Panc1 (cell line): ENCODE results near the gene THRAP3. TPM values are rescaled to one million over a fixed set of nuclear protein-coding genes. Genes with fewer than 3 reads are reported as not detected.
"Not testable (repeated sequence)": the region's sequence is repeated elsewhere in the genome, so short reads cannot be mapped to it uniquely, and the experiment has no call there.

Source experiments
- ATAC-seq: fragments of 200-7000 bp; cut with Tn5 transposase; 2 replicates; pipeline ENCODE4 v1.9.1; 2020; ENCODE audit warnings: mild to moderate bottlenecking, moderate library complexity
- BruUV-seq: library from RNA; stranded (reverse); fragments of 400-500 nt; replicated peaks from 2 replicates; lab custom pipeline; 2021; lab: Mats Ljungman, UMichigan
- CTCF ChIA-PET: fragments of 300-600 bp; sonication (Branson Sonifier 250); formaldehyde crosslinking; loops from one replicate; lab custom pipeline; 2022; ENCODE audit warnings: antibody characterized with exemption; lab: Charles Lee
- POLR2A ChIA-PET: fragments of 300-600 bp; sonication (Branson Sonifier 250); formaldehyde crosslinking; loops from one replicate; lab custom pipeline; 2022; ENCODE audit warnings: antibody characterized with exemption; lab: Charles Lee
- DNase-seq: peaks from one replicate; pipeline ENCODE4 v3.0.0-alpha.2; 2010; ENCODE audit warnings: low read depth, low spot score
- H3K27ac ChIP-seq: 2 replicates; pipeline ENCODE4 v1.5.1; 2011; ENCODE audit warnings: mild to moderate bottlenecking, low read length, inconsistent platforms
- H3K27me3 ChIP-seq: fragments of 200-500 bp; sonication (Bioruptor generic); 2 replicates; pipeline ENCODE4 v1.6.0; 2014; ENCODE audit warnings: low read length, inconsistent platforms; ENCODE audit not compliant: control insufficient read depth, insufficient read depth
- H3K36me3 ChIP-seq: fragments of 200-500 bp; sonication (Bioruptor generic); 2 replicates; pipeline ENCODE4 v1.5.1; 2014; ENCODE audit warnings: inconsistent platforms, mild to moderate bottlenecking, low read length, moderate library complexity; ENCODE audit not compliant: control insufficient read depth, insufficient read depth
- H3K4me1 ChIP-seq: 2 replicates; pipeline ENCODE4 v1.5.1; 2011; ENCODE audit warnings: inconsistent platforms, mild to moderate bottlenecking, low read length, moderate library complexity; ENCODE audit not compliant: control insufficient read depth, insufficient read depth
- H3K4me3 ChIP-seq, 2 experiments: 2 replicates each; pipeline ENCODE4 v1.5.1; 2011 to 2012; ENCODE audit warnings: low read depth in 2 of 2, low read length in 2 of 2, mild to moderate bottlenecking in 2 of 2, inconsistent platforms in 1 of 2, moderate library complexity in 1 of 2
- H3K9me3 ChIP-seq: fragments of 200-500 bp; sonication (Bioruptor generic); 2 replicates; pipeline ENCODE4 v1.5.1; 2014; ENCODE audit warnings: low read depth, mild to moderate bottlenecking, inconsistent platforms, low read length, moderate library complexity; ENCODE audit not compliant: control insufficient read depth, insufficient read depth
- CTCF ChIP-seq: fragments of 450-650 bp; IDR thresholded peaks from 2 replicates; pipeline ENCODE4 v1.5.1; 2017; ENCODE audit warnings: mild to moderate bottlenecking
- POLR2AphosphoS5 ChIP-seq: IDR thresholded peaks from 2 replicates; pipeline ENCODE4 v1.6.1; 2012; ENCODE audit warnings: mild to moderate bottlenecking, low read depth, low read length, moderate library complexity
- REST ChIP-seq, 2 experiments: IDR thresholded peaks; 2 replicates each; pipeline ENCODE4 v1.6.1; 2011 to 2012; ENCODE audit warnings: low read depth in 2 of 2, control low read depth in 1 of 2, low read length in 1 of 2, mild to moderate bottlenecking in 1 of 2, moderate library complexity in 1 of 2; ENCODE audit not compliant: insufficient read depth in 1 of 2
- SIN3A ChIP-seq: IDR thresholded peaks from 2 replicates; pipeline ENCODE4 v1.6.1; 2012; ENCODE audit warnings: low read depth, mild to moderate bottlenecking, low read length, moderate library complexity, borderline replicate concordance; ENCODE audit not compliant: insufficient read depth
- TCF7L2 ChIP-seq: IDR thresholded peaks from 2 replicates; pipeline ENCODE4 v1.6.1; 2011; ENCODE audit warnings: mild to moderate bottlenecking, low read depth, low read length, inconsistent platforms
- in situ Hi-C: cut with HindIII; loops from 2 replicates; pipeline ENCODE4 v1.10.0; 2016; ENCODE audit warnings: low sequenced_read_pairs, low pct_unique_long_range_greater_than_20kb
- intact Hi-C: fragments of 100-400 bp; cut with micrococcal nuclease; formaldehyde crosslinking; loops from one replicate; pipeline ENCODE4 v1.10.0; 2022; ENCODE audit not compliant: unreplicated experiment
- total RNA-seq: library from RNA; stranded (reverse); gene quantifications from one replicate; pipeline ENCODE4 v1.2.1, GENCODE V29; 2021; ENCODE audit not compliant: unreplicated experiment

The THRAP3 gene
- total RNA-seq, 1 experiment from 2014 or later: 114 TPM

GRCh38 chr1:36251794-36252481 lies 27.7 kb downstream of the THRAP3 start:
- Histone ChIP-seq H3K9me3 (no peaks in the 10 kb centered on the region), H3K4me3 (no peak overlapping the region), H3K27me3 (no peaks in the 10 kb centered on the region), H3K27ac (no peak overlapping the region), H3K4me1 (peaks cover 43% of the 10 kb centered on the region), H3K36me3 (no peaks in the 10 kb centered on the region; the same call in 1 of the 2 replicates)
- in situ Hi-C loops (no loop called here), intact Hi-C loops (no loop called here)
- no peak for TF ChIP-seq CTCF
- no peak for TF ChIP-seq REST (IDR thresholded peaks at IDR 0.05; ENCODE audit: insufficient read depth in 1 of 2, low read depth in 2 of 2, low read length in 1 of 2)
- TF ChIP-seq SIN3A: no peak
- TF ChIP-seq TCF7L2: no peak
- no peak for TF ChIP-seq POLR2AphosphoS5
- ChIA-PET POLR2A (interaction anchor here (0.6 kb wide), 1 partner anchor 23 kb away, joined by 4 read pairs; no protein-coding TSS in a partner anchor), CTCF (no interaction called here)
- DNase-seq (no peak), ATAC-seq (no peak)
- BruUV-seq: no TSS peak

- H3K36me3 ChIP-seq, BruUV-seq, intact Hi-C loops, CTCF ChIA-PET, ATAC-seq, in situ Hi-C loops, DNase-seq, H3K4me3 ChIP-seq, H3K27ac ChIP-seq, H3K9me3 ChIP-seq, H3K27me3 ChIP-seq: not testable (repeated sequence)
- H3K4me1 ChIP-seq: peaks cover 43% of the 10 kb centered on the region
- POLR2A ChIA-PET: interaction anchor here (0.6 kb wide), 1 partner anchor 22 kb away, joined by 4 read pairs; no protein-coding TSS in a partner anchor
These were observed 28.2 kb downstream of the THRAP3 start for GRCh38 chr1:36252482-36252824.

GRCh38 chr1:36253161-36253862 lies 29.1 kb downstream of the THRAP3 start:
- in situ Hi-C loops (no loop called here), intact Hi-C loops (no loop called here)
- no peaks in the 10 kb centered on the region for H3K9me3 ChIP-seq
- ChIA-PET CTCF (interaction anchor here (0.7 kb wide), 1 partner anchor 29 kb away, joined by 4 read pairs; no protein-coding TSS in a partner anchor), POLR2A (interaction anchor here (0.6 kb wide), 1 partner anchor 19 kb away, joined by 6 read pairs; no protein-coding TSS in a partner anchor)
- H3K4me1 ChIP-seq: peaks cover 43% of the 10 kb centered on the region
- TSS peak; percentile 6 for BruUV-seq
- no peaks in the 10 kb centered on the region for H3K27me3 ChIP-seq
- H3K4me3 ChIP-seq: no peak overlapping the region
- H3K36me3 ChIP-seq: no peaks in the 10 kb centered on the region; the same call in 1 of the 2 replicates
- no peak overlapping the region for H3K27ac ChIP-seq
- no peak for DNase-seq
- TF ChIP-seq SIN3A (no peak), POLR2AphosphoS5 (no peak), TCF7L2 (no peak), REST (IDR thresholded peaks at IDR 0.05; ENCODE audit: insufficient read depth in 1 of 2, low read depth in 2 of 2, low read length in 1 of 2) (no peak), CTCF (no peak)
- ATAC-seq: no peak
